Heart left ventricle (tissue), 13 donors: ENCODE measurements around the gene TFEB.

Source experiments
- POLR2A ChIP-seq, 2 donors: fragments of 450-650 bp; IDR thresholded peaks; one replicate each; pipeline ENCODE4 v1.6.1; 2017; ENCODE audit warnings: antibody characterized with exemption in 2 of 2, mild to moderate bottlenecking in 2 of 2, moderate library complexity in 2 of 2
- TF ChIP-seq, protein P1 (sequence below), 12 donors: fragments of 200-600 bp; sonication (generic) in 4 of 12; IDR thresholded peaks; one replicate each; pipeline versions ENCODE4 v1.5.0 to v1.8.0; 2018 to 2022; ENCODE audit warnings: antibody characterized with exemption in 12 of 12, mild to moderate bottlenecking in 5 of 12
- donor health status: ischemic (EF 13 %, LVEDD 7.1; RV severe dilation, severe dysfunction).
- donor health status: DM: no; HTN: yes; CAD: no.
- donor health status: DM: no; HTN: no; CAD: no.
- donor health status: ischemic (EF 25% LVEDD 6.9; RV normal size, moderate dysfunction).
- donor health status: ischemic (EF 25% LVEDD 5.7; RV mildly dilated, moderate dysfunction).
- donor health status: ischemic (EF 35%, LVEDD 5.7; RV mildly dilated, moderate dysfunction).
- donor health status: nonischemic (EF 11% LVEDD 7.7; RV severe dilation, severe dysfunction).
- donor health status: DM: yes; HTN: yes; CAD: no.
- donor health status: PGD.
- donor health status: ischemic (EF 29% LVEDD 5.4; RV normal size, mild dysfunction).
- donor health status: nonischemic (EF 23%, LVEDD 6.1; RV moderate dilation, normal function).

DNA sequence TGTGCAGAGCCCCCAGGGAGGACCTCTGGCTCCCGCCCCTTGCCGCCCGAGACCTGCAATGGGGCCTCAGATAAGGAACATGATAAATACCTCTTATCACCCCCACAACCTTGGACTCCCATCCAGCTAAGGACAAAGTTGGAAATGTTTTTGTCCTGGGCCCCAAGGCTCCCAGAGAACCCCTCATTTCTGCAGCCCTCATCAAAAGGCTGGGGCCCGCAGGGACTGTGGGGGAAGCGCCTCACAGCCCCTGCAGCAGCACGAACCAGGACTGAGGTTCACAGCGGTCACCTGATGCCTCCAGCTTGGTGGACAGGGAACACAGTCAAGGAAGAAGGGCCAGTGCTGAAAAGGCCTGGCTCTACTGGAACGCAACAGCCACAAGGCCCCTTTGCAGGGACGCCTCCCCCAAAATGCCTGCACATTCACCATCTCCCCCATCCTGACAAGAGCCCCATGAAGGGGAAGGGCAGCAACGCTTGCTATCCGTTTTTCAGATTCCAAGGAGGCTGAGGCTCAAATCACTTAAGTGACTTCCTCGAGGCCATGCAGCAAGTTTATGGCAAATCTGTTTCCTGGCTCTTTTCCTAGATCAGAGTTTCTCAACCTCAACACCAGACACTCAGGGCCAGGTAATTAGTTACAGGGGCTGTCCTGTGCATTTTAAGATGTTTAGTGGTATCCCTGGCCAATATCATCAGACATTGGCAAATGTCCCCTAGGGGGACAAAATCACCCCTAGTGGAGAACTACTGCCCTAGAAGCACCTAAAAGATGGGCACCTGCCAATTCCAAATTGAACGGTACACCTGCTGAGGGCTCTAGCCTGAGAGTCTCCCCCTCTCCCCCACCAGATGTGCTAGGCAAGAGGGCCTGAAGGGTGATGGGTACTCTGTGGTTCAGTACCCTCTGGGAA lies 10.6 kb downstream of the TFEB start:
- TF ChIP-seq POLR2A (IDR thresholded peaks at IDR 0.05): no peak
- TF ChIP-seq, protein P1, sequence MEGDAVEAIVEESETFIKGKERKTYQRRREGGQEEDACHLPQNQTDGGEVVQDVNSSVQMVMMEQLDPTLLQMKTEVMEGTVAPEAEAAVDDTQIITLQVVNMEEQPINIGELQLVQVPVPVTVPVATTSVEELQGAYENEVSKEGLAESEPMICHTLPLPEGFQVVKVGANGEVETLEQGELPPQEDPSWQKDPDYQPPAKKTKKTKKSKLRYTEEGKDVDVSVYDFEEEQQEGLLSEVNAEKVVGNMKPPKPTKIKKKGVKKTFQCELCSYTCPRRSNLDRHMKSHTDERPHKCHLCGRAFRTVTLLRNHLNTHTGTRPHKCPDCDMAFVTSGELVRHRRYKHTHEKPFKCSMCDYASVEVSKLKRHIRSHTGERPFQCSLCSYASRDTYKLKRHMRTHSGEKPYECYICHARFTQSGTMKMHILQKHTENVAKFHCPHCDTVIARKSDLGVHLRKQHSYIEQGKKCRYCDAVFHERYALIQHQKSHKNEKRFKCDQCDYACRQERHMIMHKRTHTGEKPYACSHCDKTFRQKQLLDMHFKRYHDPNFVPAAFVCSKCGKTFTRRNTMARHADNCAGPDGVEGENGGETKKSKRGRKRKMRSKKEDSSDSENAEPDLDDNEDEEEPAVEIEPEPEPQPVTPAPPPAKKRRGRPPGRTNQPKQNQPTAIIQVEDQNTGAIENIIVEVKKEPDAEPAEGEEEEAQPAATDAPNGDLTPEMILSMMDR (IDR thresholded peaks at IDR 0.05): no peak
